Right ventricle myocardium inferior (tissue), 1 donor: ENCODE data around the gene STH. TPM values are rescaled to one million over a fixed set of nuclear protein-coding genes. Genes with fewer than 3 reads are reported as not detected.
"Not testable (repeated sequence)": the region's sequence is repeated elsewhere in the genome, so short reads cannot be mapped to it uniquely, and the experiment has no call there.

ENCODE experiments used
- ATAC-seq: fragments of 200-7000 bp; cut with Tn5 transposase; one replicate; pipeline ENCODE4 v1.9.1; 2020; ENCODE audit warnings: mild to moderate bottlenecking, moderate library complexity
- DNase-seq: peaks from one replicate; pipeline ENCODE4 v3.0.0; 2021; ENCODE audit errors: missing footprints
- intact Hi-C: fragments of 100-400 bp; cut with DNase I; formaldehyde crosslinking; loops from one replicate; pipeline ENCODE4 v1.11.0; 2022
- total RNA-seq: library from RNA; stranded (reverse); fragmentation: NEBNext Ultra II Directional; extraction: Animal tissue kit (Norgen Biotek cat#: 25700); gene quantifications from one replicate; pipeline ENCODE4 v1.2.1, GENCODE V29; 2021
- donor health status: DM: no; HTN: yes; CAD: no; lungs with severe emphysema.

STH gene
- total RNA-seq, 1 donor from 2014 or later, result not detected

DNA sequence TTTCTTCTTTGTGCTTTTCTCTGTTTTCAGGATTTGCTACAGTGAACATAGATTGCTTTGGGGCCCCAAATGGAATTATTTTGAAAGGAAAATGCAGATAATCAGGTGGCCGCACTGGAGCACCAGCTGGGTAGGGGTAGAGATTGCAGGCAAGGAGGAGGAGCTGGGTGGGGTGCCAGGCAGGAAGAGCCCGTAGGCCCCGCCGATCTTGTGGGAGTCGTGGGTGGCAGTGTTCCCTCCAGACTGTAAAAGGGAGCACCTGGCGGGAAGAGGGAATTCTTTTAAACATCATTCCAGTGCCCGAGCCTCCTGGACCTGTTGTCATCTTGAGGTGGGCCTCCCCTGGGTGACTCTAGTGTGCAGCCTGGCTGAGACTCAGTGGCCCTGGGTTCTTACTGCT lies 1.2 kb downstream of the STH start:
- DNase-seq (no peak), ATAC-seq (no peak)
- intact Hi-C loops, result loop anchor here (5.0 to 10.0 kb wide), 2 partner anchors 42 to 285 kb away; no protein-coding TSS in a partner anchor

DNA sequence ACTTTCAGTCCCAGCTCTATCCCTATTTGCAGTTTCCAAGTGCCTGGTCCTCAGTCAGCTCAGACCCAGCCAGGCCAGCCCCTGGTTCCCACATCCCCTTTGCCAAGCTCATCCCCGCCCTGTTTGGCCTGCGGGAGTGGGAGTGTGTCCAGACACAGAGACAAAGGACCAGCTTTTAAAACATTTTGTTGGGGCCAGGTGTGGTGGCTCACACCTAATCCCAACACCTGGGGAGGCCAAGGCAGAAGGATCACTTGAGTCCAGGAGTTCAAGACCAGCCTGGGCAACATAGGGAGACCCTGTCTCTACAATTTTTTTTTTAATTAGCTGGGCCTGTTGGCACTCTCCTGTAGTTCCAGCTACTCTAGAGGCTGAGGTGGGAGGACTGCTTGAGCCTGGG lies 1.7 kb downstream of the STH start:
- no peak for ATAC-seq
- no peak for DNase-seq
- intact Hi-C loops, result loop anchor here (5.0 to 10.0 kb wide), 2 partner anchors 42 to 284 kb away; no protein-coding TSS in a partner anchor

DNA sequence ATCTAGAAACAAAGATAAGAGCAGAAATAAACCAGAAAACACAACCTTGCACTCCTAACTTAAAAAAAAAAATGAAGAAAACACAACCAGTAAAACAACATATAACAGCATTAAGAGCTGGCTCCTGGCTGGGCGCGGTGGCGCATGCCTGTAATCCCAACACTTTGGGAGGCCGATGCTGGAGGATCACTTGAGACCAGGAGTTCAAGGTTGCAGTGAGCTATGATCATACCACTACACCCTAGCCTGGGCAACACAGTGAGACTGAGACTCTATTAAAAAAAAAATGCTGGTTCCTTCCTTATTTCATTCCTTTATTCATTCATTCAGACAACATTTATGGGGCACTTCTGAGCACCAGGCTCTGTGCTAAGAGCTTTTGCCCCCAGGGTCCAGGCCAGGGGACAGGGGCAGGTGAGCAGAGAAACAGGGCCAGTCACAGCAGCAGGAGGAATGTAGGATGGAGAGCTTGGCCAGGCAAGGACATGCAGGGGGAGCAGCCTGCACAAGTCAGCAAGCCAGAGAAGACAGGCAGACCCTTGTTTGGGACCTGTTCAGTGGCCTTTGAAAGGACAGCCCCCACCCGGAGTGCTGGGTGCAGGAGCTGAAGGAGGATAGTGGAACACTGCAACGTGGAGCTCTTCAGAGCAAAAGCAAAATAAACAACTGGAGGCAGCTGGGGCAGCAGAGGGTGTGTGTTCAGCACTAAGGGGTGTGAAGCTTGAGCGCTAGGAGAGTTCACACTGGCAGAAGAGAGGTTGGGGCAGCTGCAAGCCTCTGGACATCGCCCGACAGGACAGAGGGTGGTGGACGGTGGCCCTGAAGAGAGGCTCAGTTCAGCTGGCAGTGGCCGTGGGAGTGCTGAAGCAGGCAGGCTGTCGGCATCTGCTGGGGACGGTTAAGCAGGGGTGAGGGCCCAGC lies 2.6 kb downstream of the STH start:
- intact Hi-C loops, result loop anchor here (2.0 to 10.0 kb wide), 3 partner anchors 41 to 283 kb away; no protein-coding TSS in a partner anchor
- peak; percentile 19 for ATAC-seq

DNA sequence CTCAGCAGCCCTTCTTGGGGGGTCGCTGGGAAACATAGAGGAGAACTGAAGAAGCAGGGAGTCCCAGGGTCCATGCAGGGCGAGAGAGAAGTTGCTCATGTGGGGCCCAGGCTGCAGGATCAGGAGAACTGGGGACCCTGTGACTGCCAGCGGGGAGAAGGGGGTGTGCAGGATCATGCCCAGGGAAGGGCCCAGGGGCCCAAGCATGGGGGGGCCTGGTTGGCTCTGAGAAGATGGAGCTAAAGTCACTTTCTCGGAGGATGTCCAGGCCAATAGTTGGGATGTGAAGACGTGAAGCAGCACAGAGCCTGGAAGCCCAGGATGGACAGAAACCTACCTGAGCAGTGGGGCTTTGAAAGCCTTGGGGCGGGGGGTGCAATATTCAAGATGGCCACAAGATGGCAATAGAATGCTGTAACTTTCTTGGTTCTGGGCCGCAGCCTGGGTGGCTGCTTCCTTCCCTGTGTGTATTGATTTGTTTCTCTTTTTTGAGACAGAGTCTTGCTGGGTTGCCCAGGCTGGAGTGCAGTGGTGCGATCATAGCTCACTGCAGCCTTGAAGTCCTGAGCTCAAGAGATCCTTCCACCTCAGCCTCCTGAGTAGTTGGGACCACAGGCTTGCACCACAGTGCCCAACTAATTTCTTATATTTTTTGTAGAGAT lies 3.4 kb downstream of the STH start:
- DNase-seq (peak; percentile 85), ATAC-seq (peak; percentile 81)
- intact Hi-C loops, result loop anchor here (2.0 to 10.0 kb wide), 3 partner anchors 40 to 282 kb away; no protein-coding TSS in a partner anchor

More for the DNA sequence above, 2.6 kb downstream of the STH start:
- DNase-seq, result no peak

DNA sequence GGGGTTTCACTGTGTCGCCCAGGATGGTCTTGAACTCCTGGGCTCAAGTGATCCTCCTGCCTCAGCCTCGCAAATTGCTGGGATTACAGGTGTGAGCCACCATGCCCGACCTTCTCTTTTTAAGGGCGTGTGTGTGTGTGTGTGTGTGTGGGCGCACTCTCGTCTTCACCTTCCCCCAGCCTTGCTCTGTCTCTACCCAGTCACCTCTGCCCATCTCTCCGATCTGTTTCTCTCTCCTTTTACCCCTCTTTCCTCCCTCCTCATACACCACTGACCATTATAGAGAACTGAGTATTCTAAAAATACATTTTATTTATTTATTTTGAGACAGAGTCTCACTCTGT lies 3.9 kb downstream of the STH start:
- no peak for ATAC-seq
- no peak for DNase-seq
- intact Hi-C loops, result loop anchor here (2.0 to 10.0 kb wide), 3 partner anchors 39 to 282 kb away; no protein-coding TSS in a partner anchor

DNA sequence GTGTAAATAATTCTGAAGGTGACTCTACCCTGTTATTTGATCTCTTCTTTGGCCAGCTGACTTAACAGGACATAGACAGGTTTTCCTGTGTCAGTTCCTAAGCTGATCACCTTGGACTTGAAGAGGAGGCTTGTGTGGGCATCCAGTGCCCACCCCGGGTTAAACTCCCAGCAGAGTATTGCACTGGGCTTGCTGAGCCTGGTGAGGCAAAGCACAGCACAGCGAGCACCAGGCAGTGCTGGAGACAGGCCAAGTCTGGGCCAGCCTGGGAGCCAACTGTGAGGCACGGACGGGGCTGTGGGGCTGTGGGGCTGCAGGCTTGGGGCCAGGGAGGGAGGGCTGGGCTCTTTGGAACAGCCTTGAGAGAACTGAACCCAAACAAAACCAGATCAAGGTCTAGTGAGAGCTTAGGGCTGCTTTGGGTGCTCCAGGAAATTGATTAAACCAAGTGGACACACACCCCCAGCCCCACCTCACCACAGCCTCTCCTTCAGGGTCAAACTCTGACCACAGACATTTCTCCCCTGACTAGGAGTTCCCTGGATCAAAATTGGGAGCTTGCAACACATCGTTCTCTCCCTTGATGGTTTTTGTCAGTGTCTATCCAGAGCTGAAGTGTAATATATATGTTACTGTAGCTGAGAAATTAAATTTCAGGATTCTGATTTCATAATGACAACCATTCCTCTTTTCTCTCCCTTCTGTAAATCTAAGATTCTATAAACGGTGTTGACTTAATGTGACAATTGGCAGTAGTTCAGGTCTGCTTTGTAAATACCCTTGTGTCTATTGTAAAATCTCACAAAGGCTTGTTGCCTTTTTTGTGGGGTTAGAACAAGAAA lies 5.1 kb downstream of the STH start:
- ATAC-seq (peak; percentile 39), DNase-seq (no peak)
- intact Hi-C loops, result loop anchor here (2.0 to 10.0 kb wide), 3 partner anchors 38 to 281 kb away; no protein-coding TSS in a partner anchor

DNA sequence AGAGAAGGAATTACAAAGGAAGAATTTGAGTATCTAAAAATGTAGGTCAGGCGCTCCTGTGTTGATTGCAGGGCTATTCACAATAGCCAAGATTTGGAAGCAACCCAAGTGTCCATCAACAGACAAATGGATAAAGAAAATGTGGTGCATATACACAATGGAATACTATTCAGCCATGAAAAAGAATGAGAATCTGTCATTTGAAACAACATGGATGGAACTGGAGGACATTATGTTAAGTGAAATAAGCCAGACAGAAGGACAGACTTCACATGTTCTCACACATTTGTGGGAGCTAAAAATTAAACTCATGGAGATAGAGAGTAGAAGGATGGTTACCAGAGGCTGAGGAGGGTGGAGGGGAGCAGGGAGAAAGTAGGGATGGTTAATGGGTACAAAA lies 7.0 kb downstream of the STH start:
- intact Hi-C loops, result loop anchor here (10.0 kb wide), 1 partner anchor 279 kb away; no protein-coding TSS in a partner anchor

DNA sequence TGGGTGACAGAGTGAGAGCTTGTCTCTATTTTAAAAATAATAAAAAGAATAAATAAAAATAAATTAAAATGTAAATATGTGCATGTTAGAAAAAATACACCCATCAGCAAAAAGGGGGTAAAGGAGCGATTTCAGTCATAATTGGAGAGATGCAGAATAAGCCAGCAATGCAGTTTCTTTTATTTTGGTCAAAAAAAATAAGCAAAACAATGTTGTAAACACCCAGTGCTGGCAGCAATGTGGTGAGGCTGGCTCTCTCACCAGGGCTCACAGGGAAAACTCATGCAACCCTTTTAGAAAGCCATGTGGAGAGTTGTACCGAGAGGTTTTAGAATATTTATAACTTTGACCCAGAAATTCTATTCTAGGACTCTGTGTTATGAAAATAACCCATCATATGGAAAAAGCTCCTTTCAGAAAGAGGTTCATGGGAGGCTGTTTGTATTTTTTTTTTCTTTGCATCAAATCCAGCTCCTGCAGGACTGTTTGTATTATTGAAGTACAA lies 8.5 kb downstream of the STH start:
- DNase-seq, result no peak
- no peak for ATAC-seq
- intact Hi-C loops, result loop anchor here (10.0 kb wide), 1 partner anchor 277 kb away; no protein-coding TSS in a partner anchor

More for the DNA sequence above, 7.0 kb downstream of the STH start:
- not testable (repeated sequence) for DNase-seq, ATAC-seq

DNA sequence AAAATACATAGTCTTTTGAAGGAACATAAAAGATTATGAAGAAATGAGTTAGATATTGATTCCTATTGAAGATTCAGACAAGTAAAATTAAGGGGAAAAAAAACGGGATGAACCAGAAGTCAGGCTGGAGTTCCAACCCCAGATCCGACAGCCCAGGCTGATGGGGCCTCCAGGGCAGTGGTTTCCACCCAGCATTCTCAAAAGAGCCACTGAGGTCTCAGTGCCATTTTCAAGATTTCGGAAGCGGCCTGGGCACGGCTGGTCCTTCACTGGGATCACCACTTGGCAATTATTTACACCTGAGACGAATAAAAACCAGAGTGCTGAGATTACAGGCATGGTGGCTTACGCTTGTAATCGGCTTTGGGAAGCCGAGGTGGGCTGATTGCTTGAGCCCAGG lies 9.5 kb downstream of the STH start:
- no peak for ATAC-seq
- intact Hi-C loops, result loop anchor here (10.0 kb wide), 1 partner anchor 276 kb away; no protein-coding TSS in a partner anchor
- DNase-seq, result no peak

DNA sequence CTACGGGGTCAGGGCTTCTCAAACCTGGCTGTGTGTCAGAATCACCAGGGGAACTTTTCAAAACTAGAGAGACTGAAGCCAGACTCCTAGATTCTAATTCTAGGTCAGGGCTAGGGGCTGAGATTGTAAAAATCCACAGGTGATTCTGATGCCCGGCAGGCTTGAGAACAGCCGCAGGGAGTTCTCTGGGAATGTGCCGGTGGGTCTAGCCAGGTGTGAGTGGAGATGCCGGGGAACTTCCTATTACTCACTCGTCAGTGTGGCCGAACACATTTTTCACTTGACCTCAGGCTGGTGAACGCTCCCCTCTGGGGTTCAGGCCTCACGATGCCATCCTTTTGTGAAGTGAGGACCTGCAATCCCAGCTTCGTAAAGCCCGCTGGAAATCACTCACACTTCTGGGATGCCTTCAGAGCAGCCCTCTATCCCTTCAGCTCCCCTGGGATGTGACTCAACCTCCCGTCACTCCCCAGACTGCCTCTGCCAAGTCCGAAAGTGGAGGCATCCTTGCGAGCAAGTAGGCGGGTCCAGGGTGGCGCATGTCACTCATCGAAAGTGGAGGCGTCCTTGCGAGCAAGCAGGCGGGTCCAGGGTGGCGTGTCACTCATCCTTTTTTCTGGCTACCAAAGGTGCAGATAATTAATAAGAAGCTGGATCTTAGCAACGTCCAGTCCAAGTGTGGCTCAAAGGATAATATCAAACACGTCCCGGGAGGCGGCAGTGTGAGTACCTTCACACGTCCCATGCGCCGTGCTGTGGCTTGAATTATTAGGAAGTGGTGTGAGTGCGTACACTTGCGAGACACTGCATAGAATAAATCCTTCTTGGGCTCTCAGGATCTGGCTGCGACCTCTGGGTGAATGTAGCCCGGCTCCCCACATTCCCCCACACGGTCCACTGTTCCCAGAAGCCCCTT lies 10.9 kb downstream of the STH start:
- ATAC-seq (no peak), DNase-seq (no peak)
- intact Hi-C loops, result loop anchor here (10.0 kb wide), 1 partner anchor 275 kb away; no protein-coding TSS in a partner anchor

DNA sequence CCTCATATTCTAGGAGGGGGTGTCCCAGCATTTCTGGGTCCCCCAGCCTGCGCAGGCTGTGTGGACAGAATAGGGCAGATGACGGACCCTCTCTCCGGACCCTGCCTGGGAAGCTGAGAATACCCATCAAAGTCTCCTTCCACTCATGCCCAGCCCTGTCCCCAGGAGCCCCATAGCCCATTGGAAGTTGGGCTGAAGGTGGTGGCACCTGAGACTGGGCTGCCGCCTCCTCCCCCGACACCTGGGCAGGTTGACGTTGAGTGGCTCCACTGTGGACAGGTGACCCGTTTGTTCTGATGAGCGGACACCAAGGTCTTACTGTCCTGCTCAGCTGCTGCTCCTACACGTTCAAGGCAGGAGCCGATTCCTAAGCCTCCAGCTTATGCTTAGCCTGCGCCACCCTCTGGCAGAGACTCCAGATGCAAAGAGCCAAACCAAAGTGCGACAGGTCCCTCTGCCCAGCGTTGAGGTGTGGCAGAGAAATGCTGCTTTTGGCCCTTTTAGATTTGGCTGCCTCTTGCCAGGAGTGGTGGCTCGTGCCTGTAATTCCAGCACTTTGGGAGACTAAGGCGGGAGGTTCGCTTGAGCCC lies 11.6 kb downstream of the STH start:
- intact Hi-C loops, result no loop called here
- ATAC-seq, result no peak
- DNase-seq, result no peak

DNA sequence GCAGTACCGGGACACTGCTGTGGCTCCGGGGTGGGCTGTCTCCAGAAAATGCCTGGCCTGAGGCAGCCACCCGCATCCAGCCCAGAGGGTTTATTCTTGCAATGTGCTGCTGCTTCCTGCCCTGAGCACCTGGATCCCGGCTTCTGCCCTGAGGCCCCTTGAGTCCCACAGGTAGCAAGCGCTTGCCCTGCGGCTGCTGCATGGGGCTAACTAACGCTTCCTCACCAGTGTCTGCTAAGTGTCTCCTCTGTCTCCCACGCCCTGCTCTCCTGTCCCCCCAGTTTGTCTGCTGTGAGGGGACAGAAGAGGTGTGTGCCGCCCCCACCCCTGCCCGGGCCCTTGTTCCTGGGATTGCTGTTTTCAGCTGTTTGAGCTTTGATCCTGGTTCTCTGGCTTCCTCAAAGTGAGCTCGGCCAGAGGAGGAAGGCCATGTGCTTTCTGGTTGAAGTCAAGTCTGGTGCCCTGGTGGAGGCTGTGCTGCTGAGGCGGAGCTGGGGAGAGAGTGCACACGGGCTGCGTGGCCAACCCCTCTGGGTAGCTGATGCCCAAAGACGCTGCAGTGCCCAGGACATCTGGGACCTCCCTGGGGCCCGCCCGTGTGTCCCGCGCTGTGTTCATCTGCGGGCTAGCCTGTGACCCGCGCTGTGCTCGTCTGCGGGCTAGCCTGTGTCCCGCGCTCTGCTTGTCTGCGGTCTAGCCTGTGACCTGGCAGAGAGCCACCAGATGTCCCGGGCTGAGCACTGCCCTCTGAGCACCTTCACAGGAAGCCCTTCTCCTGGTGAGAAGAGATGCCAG lies 12.9 kb downstream of the STH start:
- no peak for DNase-seq
- peak; percentile 31 for ATAC-seq
- intact Hi-C loops, result no loop called here

DNA sequence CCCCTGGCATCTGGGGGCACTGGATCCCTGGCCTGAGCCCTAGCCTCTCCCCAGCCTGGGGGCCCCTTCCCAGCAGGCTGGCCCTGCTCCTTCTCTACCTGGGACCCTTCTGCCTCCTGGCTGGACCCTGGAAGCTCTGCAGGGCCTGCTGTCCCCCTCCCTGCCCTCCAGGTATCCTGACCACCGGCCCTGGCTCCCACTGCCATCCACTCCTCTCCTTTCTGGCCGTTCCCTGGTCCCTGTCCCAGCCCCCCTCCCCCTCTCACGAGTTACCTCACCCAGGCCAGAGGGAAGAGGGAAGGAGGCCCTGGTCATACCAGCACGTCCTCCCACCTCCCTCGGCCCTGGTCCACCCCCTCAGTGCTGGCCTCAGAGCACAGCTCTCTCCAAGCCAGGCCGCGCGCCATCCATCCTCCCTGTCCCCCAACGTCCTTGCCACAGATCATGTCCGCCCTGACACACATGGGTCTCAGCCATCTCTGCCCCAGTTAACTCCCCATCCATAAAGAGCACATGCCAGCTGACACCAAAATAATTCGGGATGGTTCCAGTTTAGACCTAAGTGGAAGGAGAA lies 13.5 kb downstream of the STH start:
- ATAC-seq (no peak), DNase-seq (no peak)
- intact Hi-C loops, result no loop called here

DNA sequence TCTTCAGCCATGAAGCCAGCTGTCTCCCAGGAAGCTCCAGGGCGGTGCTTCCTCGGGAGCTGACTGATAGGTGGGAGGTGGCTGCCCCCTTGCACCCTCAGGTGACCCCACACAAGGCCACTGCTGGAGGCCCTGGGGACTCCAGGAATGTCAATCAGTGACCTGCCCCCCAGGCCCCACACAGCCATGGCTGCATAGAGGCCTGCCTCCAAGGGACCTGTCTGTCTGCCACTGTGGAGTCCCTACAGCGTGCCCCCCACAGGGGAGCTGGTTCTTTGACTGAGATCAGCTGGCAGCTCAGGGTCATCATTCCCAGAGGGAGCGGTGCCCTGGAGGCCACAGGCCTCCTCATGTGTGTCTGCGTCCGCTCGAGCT lies 14.1 kb downstream of the STH start:
- ATAC-seq (no peak), DNase-seq (no peak)
- intact Hi-C loops, result no loop called here

DNA sequence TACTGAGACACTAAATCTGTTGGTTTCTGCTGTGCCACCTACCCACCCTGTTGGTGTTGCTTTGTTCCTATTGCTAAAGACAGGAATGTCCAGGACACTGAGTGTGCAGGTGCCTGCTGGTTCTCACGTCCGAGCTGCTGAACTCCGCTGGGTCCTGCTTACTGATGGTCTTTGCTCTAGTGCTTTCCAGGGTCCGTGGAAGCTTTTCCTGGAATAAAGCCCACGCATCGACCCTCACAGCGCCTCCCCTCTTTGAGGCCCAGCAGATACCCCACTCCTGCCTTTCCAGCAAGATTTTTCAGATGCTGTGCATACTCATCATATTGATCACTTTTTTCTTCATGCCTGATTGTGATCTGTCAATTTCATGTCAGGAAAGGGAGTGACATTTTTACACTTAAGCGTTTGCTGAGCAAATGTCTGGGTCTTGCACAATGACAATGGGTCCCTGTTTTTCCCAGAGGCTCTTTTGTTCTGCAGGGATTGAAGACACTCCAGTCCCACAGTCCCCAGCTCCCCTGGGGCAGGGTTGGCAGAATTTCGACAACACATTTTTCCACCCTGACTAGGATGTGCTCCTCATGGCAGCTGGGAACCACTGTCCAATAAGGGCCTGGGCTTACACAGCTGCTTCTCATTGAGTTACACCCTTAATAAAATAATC lies 14.6 kb downstream of the STH start:
- DNase-seq (no peak), ATAC-seq (no peak)
- intact Hi-C loops, result no loop called here
